ENCODE results near the gene CCDC88C. TPM values are rescaled to one million over a fixed set of nuclear protein-coding genes. Genes with fewer than 3 reads are reported as not detected.

CCDC88C gene
- total RNA-seq, 1 donor from 2014 or later = 39.3 TPM

- H3K27me3 Mint-ChIP-seq = no peaks in the 10 kb centered on the region
- no peak overlapping the region for H3K27ac Mint-ChIP-seq
- TF ChIP-seq, protein P1, sequence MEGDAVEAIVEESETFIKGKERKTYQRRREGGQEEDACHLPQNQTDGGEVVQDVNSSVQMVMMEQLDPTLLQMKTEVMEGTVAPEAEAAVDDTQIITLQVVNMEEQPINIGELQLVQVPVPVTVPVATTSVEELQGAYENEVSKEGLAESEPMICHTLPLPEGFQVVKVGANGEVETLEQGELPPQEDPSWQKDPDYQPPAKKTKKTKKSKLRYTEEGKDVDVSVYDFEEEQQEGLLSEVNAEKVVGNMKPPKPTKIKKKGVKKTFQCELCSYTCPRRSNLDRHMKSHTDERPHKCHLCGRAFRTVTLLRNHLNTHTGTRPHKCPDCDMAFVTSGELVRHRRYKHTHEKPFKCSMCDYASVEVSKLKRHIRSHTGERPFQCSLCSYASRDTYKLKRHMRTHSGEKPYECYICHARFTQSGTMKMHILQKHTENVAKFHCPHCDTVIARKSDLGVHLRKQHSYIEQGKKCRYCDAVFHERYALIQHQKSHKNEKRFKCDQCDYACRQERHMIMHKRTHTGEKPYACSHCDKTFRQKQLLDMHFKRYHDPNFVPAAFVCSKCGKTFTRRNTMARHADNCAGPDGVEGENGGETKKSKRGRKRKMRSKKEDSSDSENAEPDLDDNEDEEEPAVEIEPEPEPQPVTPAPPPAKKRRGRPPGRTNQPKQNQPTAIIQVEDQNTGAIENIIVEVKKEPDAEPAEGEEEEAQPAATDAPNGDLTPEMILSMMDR (conservative IDR thresholded peaks at IDR 0.05) = no peak
- DNase-seq (ENCODE audit: extremely low spot score, unreplicated experiment) = no peak
- H3K4me3 Mint-ChIP-seq = no peak overlapping the region
- H3K36me3 Mint-ChIP-seq = no peaks in the 10 kb centered on the region
- H3K4me1 Mint-ChIP-seq (ENCODE audit: unreplicated experiment) = peaks cover 38% of the 10 kb centered on the region
- no peaks in the 10 kb centered on the region for H3K9me3 Mint-ChIP-seq
Observed at GRCh38 chr14:91332986-91333649, 84.5 kb downstream of the CCDC88C start.

DNA sequence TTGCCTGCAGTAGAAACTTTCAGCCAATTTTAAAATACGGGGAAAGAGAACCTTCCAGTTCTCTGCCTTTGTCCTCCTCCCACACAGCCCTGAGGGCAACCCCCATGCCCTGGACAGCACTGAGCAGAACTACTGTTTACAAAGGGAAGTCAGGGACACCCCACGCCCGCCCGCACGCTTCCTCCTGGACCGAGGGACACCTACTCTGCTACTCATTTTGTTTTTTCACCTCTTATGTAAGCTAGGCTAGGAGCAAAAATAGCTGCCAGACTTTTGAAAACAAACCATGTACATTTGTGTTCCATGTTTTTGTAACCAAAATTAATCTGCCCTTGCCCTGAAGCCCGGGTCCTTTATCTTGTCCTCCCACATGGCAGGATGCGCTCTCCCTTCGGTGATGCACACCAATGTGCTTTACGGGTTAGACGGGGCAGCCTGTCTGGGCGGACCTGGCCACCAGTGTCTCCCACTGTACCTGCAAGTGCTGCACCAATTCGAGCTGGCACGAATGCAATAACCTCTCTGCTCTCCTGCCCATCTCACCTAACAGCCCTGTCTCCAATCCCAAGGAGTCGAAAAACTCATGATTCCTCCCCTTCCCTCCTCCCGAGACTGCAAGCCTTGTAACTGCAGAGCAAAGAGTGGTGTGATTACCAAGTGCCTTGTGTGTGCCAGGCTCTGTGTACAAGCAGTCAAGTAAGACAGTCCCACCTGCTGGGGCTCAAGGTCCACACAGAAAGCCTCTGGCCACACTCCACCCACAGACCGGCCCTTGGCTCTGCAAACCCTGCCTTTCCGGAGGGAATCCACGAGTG, 85.2 kb downstream of the CCDC88C start:
- Mint-ChIP-seq H3K27ac (peak overlapping the region; percentile 27), H3K4me3 (peak overlapping the region; percentile 44)
- TF ChIP-seq, protein P1 (conservative IDR thresholded peaks at IDR 0.05) = no peak

GRCh38 chr14:91331721-91332120, 85.9 kb downstream of the CCDC88C start:
- Mint-ChIP-seq H3K4me3 (peak overlapping the region; percentile 8), H3K9me3 (no peaks in the 10 kb centered on the region), H3K36me3 (no peaks in the 10 kb centered on the region), H3K27ac (peak overlapping the region; percentile 27), H3K27me3 (no peaks in the 10 kb centered on the region), H3K4me1 (ENCODE audit: unreplicated experiment) (peaks cover 42% of the 10 kb centered on the region)
- no peak for DNase-seq (ENCODE audit: extremely low spot score, unreplicated experiment)
- TF ChIP-seq, protein P1 (conservative IDR thresholded peaks at IDR 0.05) = no peak

More for the DNA sequence above, 85.2 kb downstream of the CCDC88C start:
- no peak for DNase-seq (ENCODE audit: extremely low spot score, unreplicated experiment)
- Mint-ChIP-seq H3K4me1 (ENCODE audit: unreplicated experiment) (peaks cover 38% of the 10 kb centered on the region), H3K27me3 (no peaks in the 10 kb centered on the region), H3K9me3 (no peaks in the 10 kb centered on the region), H3K36me3 (no peaks in the 10 kb centered on the region)

- Mint-ChIP-seq H3K27ac (peak overlapping the region; percentile 50), H3K4me3 (no peak overlapping the region), H3K4me1 (ENCODE audit: unreplicated experiment) (peaks cover 42% of the 10 kb centered on the region)
Observed at GRCh38 chr14:91330856-91331255, 86.8 kb downstream of the CCDC88C start.

GRCh38 chr14:91330096-91330696, 87.4 kb downstream of the CCDC88C start:
- Mint-ChIP-seq H3K27ac (peak overlapping the region; percentile 50), H3K36me3 (no peaks in the 10 kb centered on the region), H3K9me3 (no peaks in the 10 kb centered on the region), H3K27me3 (no peaks in the 10 kb centered on the region), H3K4me1 (ENCODE audit: unreplicated experiment) (peaks cover 36% of the 10 kb centered on the region), H3K4me3 (peak overlapping the region; percentile 28)
- TF ChIP-seq, protein P1 (conservative IDR thresholded peaks at IDR 0.05) = no peak
- no peak for DNase-seq (ENCODE audit: extremely low spot score, unreplicated experiment)

More at GRCh38 chr14:91330856-91331255, 86.8 kb downstream of the CCDC88C start:
- Mint-ChIP-seq H3K27me3 (no peaks in the 10 kb centered on the region), H3K36me3 (no peaks in the 10 kb centered on the region), H3K9me3 (no peaks in the 10 kb centered on the region)
- no peak for DNase-seq (ENCODE audit: extremely low spot score, unreplicated experiment)
- TF ChIP-seq, protein P1 (conservative IDR thresholded peaks at IDR 0.05) = no peak

Measured in type B pancreatic cell (in vitro differentiated cells).